Trophoblast cell (in vitro differentiated cells and primary cell): ENCODE results near the gene RHOBTB3.
A peak's percentile ranks its signal among the peaks of the same experiment; 100 is the strongest.

ENCODE experiments used
- DNase-seq, 2 donors: peaks; one replicate each; pipeline ENCODE4 v3.0.0-alpha.2; 2016
- H2AFZ ChIP-seq: 2 replicates; pipeline ENCODE4 v1.6.1; 2013; ENCODE audit warnings: low read length, moderate library complexity, mild to moderate bottlenecking; ENCODE audit not compliant: insufficient read depth, poor library complexity
- H2AK5ac ChIP-seq: 2 replicates; pipeline ENCODE4 v1.6.1; 2013; ENCODE audit warnings: mild to moderate bottlenecking, low read length
- H2BK120ac ChIP-seq: 2 replicates; pipeline ENCODE4 v1.6.1; 2013; ENCODE audit warnings: low read length, mild to moderate bottlenecking, moderate library complexity; ENCODE audit not compliant: insufficient read depth, poor library complexity
- H2BK12ac ChIP-seq: 2 replicates; pipeline ENCODE4 v1.6.1; 2013; ENCODE audit warnings: mild to moderate bottlenecking, low read length, moderate library complexity
- H2BK5ac ChIP-seq: 2 replicates; pipeline ENCODE4 v1.6.1; 2013; ENCODE audit warnings: low read length, low read depth, moderate library complexity, mild to moderate bottlenecking; ENCODE audit not compliant: poor library complexity
- H3K14ac ChIP-seq: 2 replicates; pipeline ENCODE4 v1.6.1; 2013; ENCODE audit warnings: mild to moderate bottlenecking, low read length
- H3K18ac ChIP-seq: 2 replicates; pipeline ENCODE4 v1.6.1; 2013; ENCODE audit warnings: mild to moderate bottlenecking, low read length
- H3K23ac ChIP-seq: 2 replicates; pipeline ENCODE4 v1.6.1; 2013; ENCODE audit warnings: low read length
- H3K27ac ChIP-seq: 2 replicates; pipeline ENCODE4 v1.5.1; 2013; ENCODE audit warnings: low read depth, mild to moderate bottlenecking, inconsistent platforms, low read length, moderate library complexity
- H3K27me3 ChIP-seq: 2 replicates; pipeline ENCODE4 v1.6.1; 2013; ENCODE audit warnings: inconsistent platforms, mild to moderate bottlenecking, low read length, moderate library complexity; ENCODE audit not compliant: insufficient read depth
- H3K36me3 ChIP-seq, 2 experiments: 1 replicate in 1 of 2; 2 replicates in 1 of 2; pipeline ENCODE4 v1.6.1; 2013; ENCODE audit warnings: low read length in 2 of 2, mild to moderate bottlenecking in 2 of 2, moderate library complexity in 1 of 2; ENCODE audit not compliant: insufficient read depth in 2 of 2, control insufficient read depth in 1 of 2
- H3K4ac ChIP-seq: 2 replicates; pipeline ENCODE4 v1.6.1; 2013; ENCODE audit warnings: low read depth, mild to moderate bottlenecking, low read length, moderate library complexity
- H3K4me1 ChIP-seq, 2 experiments: 1 replicate in 1 of 2; 2 replicates in 1 of 2; pipeline ENCODE4 v1.6.1; 2013; ENCODE audit warnings: low read length in 2 of 2, mild to moderate bottlenecking in 2 of 2, moderate library complexity in 1 of 2; ENCODE audit not compliant: insufficient read depth in 2 of 2, control insufficient read depth in 1 of 2
- H3K4me2 ChIP-seq: 2 replicates; pipeline ENCODE4 v1.6.1; 2013; ENCODE audit warnings: inconsistent platforms, mild to moderate bottlenecking, low read length, moderate library complexity
- H3K4me3 ChIP-seq: 2 replicates; pipeline ENCODE4 v1.5.1; 2013; ENCODE audit warnings: mild to moderate bottlenecking, low read depth, low read length, inconsistent platforms
- H3K79me1 ChIP-seq: one replicate; pipeline ENCODE4 v1.6.1; 2013; ENCODE audit warnings: low read length
- H3K79me2 ChIP-seq: 2 replicates; pipeline ENCODE4 v1.6.1; 2013; ENCODE audit warnings: low read length, mild to moderate bottlenecking; ENCODE audit not compliant: control insufficient read depth, insufficient read depth, poor library complexity
- H3K9ac ChIP-seq: 2 replicates; pipeline ENCODE4 v1.6.1; 2013; ENCODE audit warnings: mild to moderate bottlenecking, low read length
- H3K9me3 ChIP-seq: 2 replicates; pipeline ENCODE4 v1.6.1; 2013; ENCODE audit warnings: low read depth, mild to moderate bottlenecking, control low read depth, inconsistent platforms, low read length; ENCODE audit not compliant: insufficient read depth
- H4K12ac ChIP-seq: 2 replicates; pipeline ENCODE4 v1.6.1; 2013; ENCODE audit warnings: low read depth, mild to moderate bottlenecking, low read length, moderate library complexity
- H4K8ac ChIP-seq: 2 replicates; pipeline ENCODE4 v1.6.1; 2013; ENCODE audit warnings: low read depth, mild to moderate bottlenecking, low read length, moderate library complexity
- H4K91ac ChIP-seq: one replicate; pipeline ENCODE4 v1.6.1; 2013; ENCODE audit warnings: low read depth, mild to moderate bottlenecking, low read length, moderate library complexity
- WGBS: extraction: QIAGEN DNeasy Blood & Tissue Kit; methylation state at CpG from one replicate; pipeline ENCODE4 v1.1.7; 2013; ENCODE audit warnings: missing lambda C conversion rate; ENCODE audit not compliant: insufficient read length, insufficient coverage; ENCODE audit errors: extremely low coverage; 5-methylcytosine and 5-hydroxymethylcytosine counted together

RHOBTB3 gene

DNA sequence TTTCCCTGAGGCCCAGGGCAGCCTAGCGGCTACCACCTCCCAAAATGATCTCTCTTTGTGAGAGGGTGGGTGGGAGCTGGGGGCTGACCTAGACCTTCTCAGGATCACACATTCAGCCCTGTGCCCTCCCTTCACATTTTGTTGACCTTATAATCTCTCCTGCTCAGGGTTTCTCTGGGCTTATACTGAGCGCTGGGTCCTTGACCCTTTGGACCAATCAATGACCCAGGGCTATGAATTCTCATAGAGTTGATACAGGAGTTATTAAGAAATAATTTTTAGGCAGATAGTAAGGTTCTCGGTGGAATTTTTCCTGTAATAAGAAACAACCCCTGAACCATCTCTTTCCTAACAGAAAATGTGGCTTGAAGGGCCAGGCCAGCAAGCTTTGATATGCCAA lies 69.4 kb downstream of the RHOBTB3 start:
- Histone ChIP-seq H4K8ac (no peak overlapping the region), H3K14ac (no peak overlapping the region), H2BK12ac (peak overlapping the region; percentile 34), H3K27ac (no peak overlapping the region), H3K4ac (no peak overlapping the region), H3K4me1 (peaks cover 11 to 21% of the 10 kb centered on the region in 2 experiments), H3K36me3 (peaks cover 2 to 10% of the 10 kb centered on the region in 2 experiments), H3K9ac (no peak overlapping the region), H3K79me2 (no peaks in the 10 kb centered on the region), H3K27me3 (no peaks in the 10 kb centered on the region), H2AK5ac (peak overlapping the region; percentile 40), H3K23ac (no peak overlapping the region), H3K79me1 (peaks cover 9% of the 10 kb centered on the region), H4K91ac (no peak overlapping the region), H3K18ac (no peak overlapping the region), H2BK120ac (no peak overlapping the region), H2AFZ (no peak overlapping the region), H2BK5ac (no peak overlapping the region), H3K4me3 (no peak overlapping the region), H4K12ac (no peak overlapping the region), H3K4me2 (no peak overlapping the region), H3K9me3 (no peaks in the 10 kb centered on the region)
- DNase-seq, result no peak
- WGBS, result no CpG with 5 or more reads among the region's 3 CpGs

DNA sequence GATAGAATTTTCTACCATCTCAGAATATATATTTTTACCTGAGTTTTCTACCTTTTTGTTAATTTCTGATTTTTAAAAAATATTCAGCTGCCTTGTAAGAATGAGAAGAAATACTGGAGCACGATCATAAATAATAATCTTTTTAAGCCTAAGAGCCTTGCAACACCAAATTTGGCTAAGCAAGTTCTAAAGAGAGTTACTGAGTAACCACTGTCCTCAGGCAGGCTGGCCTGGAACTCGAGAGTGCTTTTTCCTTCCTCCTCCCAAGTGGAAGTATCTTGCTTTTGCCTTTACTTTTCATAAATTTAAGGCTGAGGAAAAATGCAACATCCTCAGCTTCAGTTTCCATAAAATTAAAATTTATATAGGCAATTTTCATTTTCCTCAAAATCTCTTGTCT lies 70.4 kb downstream of the RHOBTB3 start:
- Histone ChIP-seq H3K9ac (no peak overlapping the region), H3K4me1 (peaks cover 11 to 21% of the 10 kb centered on the region in 2 experiments), H2BK120ac (no peak overlapping the region), H2BK12ac (no peak overlapping the region), H3K14ac (no peak overlapping the region), H3K9me3 (no peaks in the 10 kb centered on the region), H4K8ac (no peak overlapping the region), H4K12ac (no peak overlapping the region), H3K27me3 (no peaks in the 10 kb centered on the region), H3K4ac (no peak overlapping the region), H3K23ac (no peak overlapping the region), H3K4me3 (no peak overlapping the region), H3K4me2 (no peak overlapping the region), H3K27ac (no peak overlapping the region), H2AFZ (no peak overlapping the region), H3K79me1 (peaks cover 8% of the 10 kb centered on the region), H3K79me2 (no peaks in the 10 kb centered on the region), H2AK5ac (no peak overlapping the region), H3K18ac (no peak overlapping the region), H2BK5ac (no peak overlapping the region), H4K91ac (no peak overlapping the region), H3K36me3 (peaks cover 1 to 9% of the 10 kb centered on the region in 2 experiments)
- DNase-seq, result no peak
- WGBS, result no CpG with 5 or more reads among the region's 2 CpGs

DNA sequence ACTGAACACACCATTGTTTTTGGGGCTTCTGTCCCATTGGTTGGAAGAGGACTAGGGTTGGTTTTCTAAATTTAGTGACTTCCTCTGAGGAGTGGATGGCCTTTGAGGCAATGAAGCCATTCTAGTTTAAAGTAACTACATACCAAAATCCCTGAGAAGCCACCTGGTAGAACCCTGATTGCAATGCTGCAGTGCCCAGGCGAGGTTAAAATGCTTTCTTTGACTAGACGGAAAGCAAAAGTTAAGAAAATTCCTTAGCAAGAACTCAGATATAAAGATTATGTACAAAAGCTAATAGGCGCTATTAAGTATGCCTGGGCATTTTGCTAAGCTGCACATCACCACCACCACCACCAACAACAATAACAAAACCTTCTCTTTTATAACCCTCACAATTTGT lies 70.8 kb downstream of the RHOBTB3 start:
- DNase-seq, result peak in 1 of 2 donors; percentile 61
- no CpG with 5 or more reads among the region's 3 CpGs for whole genome bisulfite sequencing

DNA sequence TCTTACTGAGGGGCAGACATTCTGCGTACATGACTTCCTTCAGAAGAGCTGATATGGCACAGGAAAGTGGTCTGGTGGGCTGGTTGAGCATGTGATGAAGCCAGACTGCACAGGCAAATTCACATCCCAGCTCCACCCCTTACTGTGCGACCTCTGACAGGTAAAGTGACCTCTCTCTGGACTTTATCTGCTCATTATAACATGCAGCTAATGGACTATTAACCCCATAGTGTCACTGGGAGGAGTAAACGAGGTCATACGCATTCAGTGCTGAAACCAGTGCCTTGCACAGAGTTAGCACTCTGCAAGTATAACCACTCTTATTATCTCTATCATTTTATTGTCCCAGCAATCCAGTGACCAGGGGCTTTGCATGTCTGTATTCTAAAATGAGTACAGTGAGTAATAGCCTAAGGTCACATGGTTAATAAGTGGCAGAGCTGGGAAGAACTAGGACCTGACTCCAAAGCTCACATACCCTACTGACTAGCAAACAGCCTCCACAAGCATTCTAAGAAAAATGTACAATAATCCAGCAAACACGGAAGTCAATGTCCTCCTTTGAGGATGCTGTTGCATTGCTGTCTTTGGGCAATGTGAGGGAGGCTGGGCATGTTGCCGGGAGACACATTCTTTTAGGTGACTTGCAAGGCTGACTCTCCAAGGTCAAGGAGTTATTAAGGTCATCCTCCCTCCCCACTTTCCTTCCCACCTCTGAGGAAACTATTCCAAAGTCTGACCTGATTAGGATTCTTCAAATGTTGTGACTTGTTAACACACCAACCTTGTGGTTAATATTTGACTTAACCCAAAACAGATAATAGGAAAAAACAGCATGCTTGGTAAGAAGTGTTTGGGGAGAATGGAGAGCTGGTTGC lies 72.4 kb downstream of the RHOBTB3 start:
- H2BK12ac ChIP-seq, result peak overlapping the region; percentile 93
- H2AFZ ChIP-seq, result no peak overlapping the region
- H3K14ac ChIP-seq, result peak overlapping the region; percentile 87
- H2BK120ac ChIP-seq, result peak overlapping the region; percentile 7
- peaks cover 12 to 15% of the 10 kb centered on the region in 2 experiments for H3K4me1 ChIP-seq
- H3K4ac ChIP-seq, result no peak overlapping the region
- DNase-seq, result peak in 1 of 2 donors; percentile 31
- H3K4me3 ChIP-seq, result no peak overlapping the region
- WGBS, result no CpG with 5 or more reads among the region's 6 CpGs
- no peak overlapping the region for H3K4me2 ChIP-seq
- H3K79me1 ChIP-seq, result peaks cover 7% of the 10 kb centered on the region
- H3K9me3 ChIP-seq, result no peaks in the 10 kb centered on the region
- no peak overlapping the region for H4K12ac ChIP-seq
- no peaks in the 10 kb centered on the region for H3K36me3 ChIP-seq
- H3K79me2 ChIP-seq, result no peaks in the 10 kb centered on the region
- no peaks in the 10 kb centered on the region for H3K27me3 ChIP-seq
- no peak overlapping the region for H4K91ac ChIP-seq
- no peak overlapping the region for H3K23ac ChIP-seq
- peak overlapping the region; percentile 10 for H3K27ac ChIP-seq
- no peak overlapping the region for H4K8ac ChIP-seq
- H2AK5ac ChIP-seq, result no peak overlapping the region
- no peak overlapping the region for H3K9ac ChIP-seq
- no peak overlapping the region for H2BK5ac ChIP-seq
- H3K18ac ChIP-seq, result no peak overlapping the region

More for the DNA sequence above, 70.8 kb downstream of the RHOBTB3 start:
- Histone ChIP-seq H2AFZ (no peak overlapping the region), H3K4me3 (no peak overlapping the region), H3K79me2 (no peaks in the 10 kb centered on the region), H4K12ac (no peak overlapping the region), H2BK120ac (no peak overlapping the region), H2AK5ac (no peak overlapping the region), H3K4me2 (no peak overlapping the region), H3K18ac (no peak overlapping the region), H3K9me3 (no peaks in the 10 kb centered on the region), H2BK12ac (no peak overlapping the region), H3K79me1 (peaks cover 6% of the 10 kb centered on the region), H3K27me3 (no peaks in the 10 kb centered on the region), H3K9ac (no peak overlapping the region), H2BK5ac (no peak overlapping the region), H3K4me1 (peaks cover 11 to 18% of the 10 kb centered on the region in 2 experiments), H4K91ac (no peak overlapping the region), H3K4ac (no peak overlapping the region), H3K27ac (peak overlapping the region; percentile 44), H4K8ac (no peak overlapping the region), H3K14ac (no peak overlapping the region), H3K23ac (no peak overlapping the region), H3K36me3 (peaks cover 0 to 5% of the 10 kb centered on the region in 2 experiments)
